ENCODE data around the gene DPF1.
"Not testable (repeated sequence)": the region's sequence is repeated elsewhere in the genome, so short reads cannot be mapped to it uniquely, and the experiment has no call there.

Gene DPF1

GRCh38 chr19:38233740-38234251, 9.8 kb upstream of the DPF1 start:
- no peak for FAIRE-seq
- TF ChIP-seq POLR2A (IDR thresholded peaks at IDR 0.05; ENCODE audit: low read depth, low read length): no peak

GRCh38 chr19:38231918-38232317, 7.9 kb upstream of the DPF1 start:
- no peak for DNase-seq (ENCODE audit: insufficient read length, low spot score)
- no peak for TF ChIP-seq POLR2A (IDR thresholded peaks at IDR 0.05; ENCODE audit: low read depth, low read length)
- no peak for FAIRE-seq

More at GRCh38 chr19:38233740-38234251, 9.8 kb upstream of the DPF1 start:
- peak; percentile 96 for DNase-seq (ENCODE audit: insufficient read length, low spot score)

- DNase-seq (ENCODE audit: insufficient read length, low spot score); FAIRE-seq: not testable (repeated sequence)
Observed at GRCh38 chr19:38230506-38231133, 6.6 kb upstream of the DPF1 start.

- FAIRE-seq (no peak), DNase-seq (ENCODE audit: insufficient read length, low spot score) (peak; percentile 87)
- TF ChIP-seq POLR2A (IDR thresholded peaks at IDR 0.05; ENCODE audit: low read depth, low read length): peak; percentile 61
Observed at GRCh38 chr19:38229585-38230073, 5.6 kb upstream of the DPF1 start.

- FAIRE-seq: no peak
- no peak for DNase-seq (ENCODE audit: insufficient read length, low spot score)
- no peak for TF ChIP-seq POLR2A (IDR thresholded peaks at IDR 0.05; ENCODE audit: low read depth, low read length)
Observed at GRCh38 chr19:38228491-38229439, 4.7 kb upstream of the DPF1 start.

GRCh38 chr19:38228005-38228377, 4.0 kb upstream of the DPF1 start:
- TF ChIP-seq POLR2A (IDR thresholded peaks at IDR 0.05; ENCODE audit: low read depth, low read length): no peak
- FAIRE-seq (no peak), DNase-seq (ENCODE audit: insufficient read length, low spot score) (no peak)

GRCh38 chr19:38227287-38228004, 3.4 kb upstream of the DPF1 start:
- DNase-seq (ENCODE audit: insufficient read length, low spot score): no peak
- no peak for TF ChIP-seq POLR2A (IDR thresholded peaks at IDR 0.05; ENCODE audit: low read depth, low read length)
- FAIRE-seq: no peak

GRCh38 chr19:38224863-38225218, 819 bp upstream of the DPF1 start:
- not testable (repeated sequence) for DNase-seq (ENCODE audit: insufficient read length, low spot score); FAIRE-seq

- DNase-seq (ENCODE audit: insufficient read length, low spot score): no peak
- FAIRE-seq: no peak
- TF ChIP-seq POLR2A (IDR thresholded peaks at IDR 0.05; ENCODE audit: low read depth, low read length): no peak
Observed at GRCh38 chr19:38223617-38224013, 407 bp downstream of the DPF1 start.

GRCh38 chr19:38223119-38223523, 901 bp downstream of the DPF1 start:
- TF ChIP-seq POLR2A (IDR thresholded peaks at IDR 0.05; ENCODE audit: low read depth, low read length): no peak
- FAIRE-seq (no peak), DNase-seq (ENCODE audit: insufficient read length, low spot score) (no peak)

- no peak for FAIRE-seq
- no peak for TF ChIP-seq POLR2A (IDR thresholded peaks at IDR 0.05; ENCODE audit: low read depth, low read length)
- no peak for DNase-seq (ENCODE audit: insufficient read length, low spot score)
Observed at GRCh38 chr19:38221919-38222830, 1.8 kb downstream of the DPF1 start.

- no peak for DNase-seq (ENCODE audit: insufficient read length, low spot score)
- no peak for TF ChIP-seq POLR2A (IDR thresholded peaks at IDR 0.05; ENCODE audit: low read depth, low read length)
- FAIRE-seq: no peak
Observed at GRCh38 chr19:38221421-38221820, 2.6 kb downstream of the DPF1 start.

GRCh38 chr19:38219221-38219620, 4.8 kb downstream of the DPF1 start:
- no peak for TF ChIP-seq POLR2A (IDR thresholded peaks at IDR 0.05; ENCODE audit: low read depth, low read length)

More at GRCh38 chr19:38219221-38219620, 4.8 kb downstream of the DPF1 start:
- FAIRE-seq (no peak), DNase-seq (ENCODE audit: insufficient read length, low spot score) (no peak)
